Ascending aorta (tissue), 2 donors: ENCODE data around the gene STAMBPL1. TPM values are rescaled to one million over a fixed set of nuclear protein-coding genes. Genes with fewer than 3 reads are reported as not detected.

Source experiments
- DNase-seq, 2 donors: peaks; one replicate each; pipeline ENCODE4 v3.0.0-alpha.2; 2019; ENCODE audit warnings: low spot score in 2 of 2
- H3K27ac ChIP-seq, 2 donors: fragments of 200-600 bp; sonication (generic); one replicate each; pipeline ENCODE4 v1.5.1; 2016 to 2017; ENCODE audit warnings: mild to moderate bottlenecking in 1 of 2
- H3K27me3 ChIP-seq: fragments of 200-600 bp; sonication (generic); one replicate; pipeline ENCODE4 v1.5.1; 2017
- H3K36me3 ChIP-seq, 2 donors: fragments of 200-600 bp; sonication (generic); one replicate each; pipeline ENCODE4 v1.5.1; 2016
- H3K4me1 ChIP-seq, 2 donors: fragments of 200-600 bp; sonication (generic); one replicate each; pipeline ENCODE4 v1.5.1; 2016 to 2017; ENCODE audit warnings: mild to moderate bottlenecking in 1 of 2
- H3K4me3 ChIP-seq, 2 donors: fragments of 200-600 bp; sonication (generic); one replicate each; pipeline ENCODE4 v1.5.1; 2016 to 2017; ENCODE audit warnings: mild to moderate bottlenecking in 1 of 2
- H3K9me3 ChIP-seq, 2 donors: fragments of 200-600 bp; sonication (generic); one replicate each; pipeline ENCODE4 v1.5.1; 2016
- intact Hi-C: fragments of 100-400 bp; cut with DNase I; formaldehyde crosslinking; loops from one replicate; pipeline ENCODE4 v1.15.1; 2023
- total RNA-seq: library from RNA; depleted of rRNA; stranded (reverse); fragments of >200 nt; gene quantifications from one replicate; pipeline ENCODE4 v1.1.0, GENCODE V29; 2016
- TF ChIP-seq, protein P1 (sequence below), 3 experiments: fragments of 200-600 bp in 2 of 3; fragments of 450-650 bp in 1 of 3; sonication (generic) in 2 of 3; IDR thresholded peaks; one replicate each; pipeline ENCODE4 v1.5.1; 2016 to 2019; ENCODE audit warnings: antibody characterized with exemption in 3 of 3, mild to moderate bottlenecking in 1 of 3, moderate library complexity in 1 of 3

STAMBPL1 gene
- total RNA-seq, 1 donor from 2014 or later, result 37.0 TPM

- Histone ChIP-seq H3K4me3 (no peak overlapping the region), H3K36me3 (no peaks in the 10 kb centered on the region), H3K27ac (no peak overlapping the region), H3K9me3 (no peaks in the 10 kb centered on the region), H3K27me3 (no peaks in the 10 kb centered on the region), H3K4me1 (peaks cover 0 to 7% of the 10 kb centered on the region in 2 donors)
- intact Hi-C loops, result no loop called here
- no peak for DNase-seq
- TF ChIP-seq, protein P1, sequence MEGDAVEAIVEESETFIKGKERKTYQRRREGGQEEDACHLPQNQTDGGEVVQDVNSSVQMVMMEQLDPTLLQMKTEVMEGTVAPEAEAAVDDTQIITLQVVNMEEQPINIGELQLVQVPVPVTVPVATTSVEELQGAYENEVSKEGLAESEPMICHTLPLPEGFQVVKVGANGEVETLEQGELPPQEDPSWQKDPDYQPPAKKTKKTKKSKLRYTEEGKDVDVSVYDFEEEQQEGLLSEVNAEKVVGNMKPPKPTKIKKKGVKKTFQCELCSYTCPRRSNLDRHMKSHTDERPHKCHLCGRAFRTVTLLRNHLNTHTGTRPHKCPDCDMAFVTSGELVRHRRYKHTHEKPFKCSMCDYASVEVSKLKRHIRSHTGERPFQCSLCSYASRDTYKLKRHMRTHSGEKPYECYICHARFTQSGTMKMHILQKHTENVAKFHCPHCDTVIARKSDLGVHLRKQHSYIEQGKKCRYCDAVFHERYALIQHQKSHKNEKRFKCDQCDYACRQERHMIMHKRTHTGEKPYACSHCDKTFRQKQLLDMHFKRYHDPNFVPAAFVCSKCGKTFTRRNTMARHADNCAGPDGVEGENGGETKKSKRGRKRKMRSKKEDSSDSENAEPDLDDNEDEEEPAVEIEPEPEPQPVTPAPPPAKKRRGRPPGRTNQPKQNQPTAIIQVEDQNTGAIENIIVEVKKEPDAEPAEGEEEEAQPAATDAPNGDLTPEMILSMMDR (IDR thresholded peaks at IDR 0.05), result no peak
Observed at GRCh38 chr10:88922041-88922440, 42.0 kb downstream of the STAMBPL1 start.

DNA sequence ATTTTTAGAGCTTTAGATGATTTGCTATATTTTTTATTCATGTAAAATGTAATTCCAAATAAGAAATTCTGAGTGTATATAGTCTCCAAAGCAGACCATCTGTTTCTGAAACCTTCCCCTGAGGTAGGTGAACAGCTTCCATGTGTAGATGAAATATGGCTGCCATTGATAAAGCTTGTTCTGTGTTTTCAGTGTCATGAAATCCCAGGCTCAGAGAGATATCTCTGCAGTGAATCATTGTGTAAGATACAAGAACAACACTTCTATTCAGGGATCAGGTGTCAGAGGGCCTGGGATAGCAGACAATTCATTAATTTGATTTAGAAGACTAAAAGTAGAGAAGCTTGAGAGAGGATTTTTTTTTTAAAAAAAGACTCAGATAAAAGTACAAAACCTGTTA is 43.5 kb downstream of the STAMBPL1 start:
- Histone ChIP-seq H3K27ac (no peak overlapping the region), H3K9me3 (no peaks in the 10 kb centered on the region), H3K4me1 (peaks cover 0 to 7% of the 10 kb centered on the region in 2 donors), H3K4me3 (no peak overlapping the region), H3K27me3 (no peaks in the 10 kb centered on the region), H3K36me3 (no peaks in the 10 kb centered on the region)
- TF ChIP-seq, protein P1 (IDR thresholded peaks at IDR 0.05), result no peak
- no peak for DNase-seq
- intact Hi-C loops, result no loop called here

- DNase-seq, result no peak
- peaks cover 0 to 2% of the 10 kb centered on the region in 2 donors for H3K4me1 ChIP-seq
- H3K27ac ChIP-seq, result peak overlapping the region; percentile 8 to 33
- intact Hi-C loops, result no loop called here
- no peaks in the 10 kb centered on the region for H3K27me3 ChIP-seq
- TF ChIP-seq, protein P1 (IDR thresholded peaks at IDR 0.05), result no peak
- no peak overlapping the region for H3K4me3 ChIP-seq
- H3K9me3 ChIP-seq, result no peaks in the 10 kb centered on the region
- no peaks in the 10 kb centered on the region for H3K36me3 ChIP-seq
Observed at GRCh38 chr10:88926566-88927415, 46.7 kb downstream of the STAMBPL1 start.

- H3K27ac ChIP-seq, result no peak overlapping the region
- H3K4me3 ChIP-seq, result no peak overlapping the region
- DNase-seq, result no peak
- peaks cover 0 to 5% of the 10 kb centered on the region in 2 donors for H3K4me1 ChIP-seq
- TF ChIP-seq, protein P1 (IDR thresholded peaks at IDR 0.05), result no peak
- H3K36me3 ChIP-seq, result no peaks in the 10 kb centered on the region
- no peaks in the 10 kb centered on the region for H3K27me3 ChIP-seq
- intact Hi-C loops, result no loop called here
- no peaks in the 10 kb centered on the region for H3K9me3 ChIP-seq
Observed at GRCh38 chr10:88927416-88927690, 47.3 kb downstream of the STAMBPL1 start.

GRCh38 chr10:88928254-88928653 is 48.2 kb downstream of the STAMBPL1 start:
- intact Hi-C loops, result no loop called here
- no peaks in the 10 kb centered on the region for H3K36me3 ChIP-seq
- no peaks in the 10 kb centered on the region for H3K9me3 ChIP-seq
- no peak overlapping the region for H3K27ac ChIP-seq
- no peak overlapping the region for H3K4me3 ChIP-seq
- TF ChIP-seq, protein P1 (IDR thresholded peaks at IDR 0.05), result no peak
- DNase-seq, result no peak
- H3K27me3 ChIP-seq, result no peaks in the 10 kb centered on the region
- H3K4me1 ChIP-seq, result peaks cover 0 to 7% of the 10 kb centered on the region in 2 donors
